ENCODE results near the gene SPRR4.

DNA sequence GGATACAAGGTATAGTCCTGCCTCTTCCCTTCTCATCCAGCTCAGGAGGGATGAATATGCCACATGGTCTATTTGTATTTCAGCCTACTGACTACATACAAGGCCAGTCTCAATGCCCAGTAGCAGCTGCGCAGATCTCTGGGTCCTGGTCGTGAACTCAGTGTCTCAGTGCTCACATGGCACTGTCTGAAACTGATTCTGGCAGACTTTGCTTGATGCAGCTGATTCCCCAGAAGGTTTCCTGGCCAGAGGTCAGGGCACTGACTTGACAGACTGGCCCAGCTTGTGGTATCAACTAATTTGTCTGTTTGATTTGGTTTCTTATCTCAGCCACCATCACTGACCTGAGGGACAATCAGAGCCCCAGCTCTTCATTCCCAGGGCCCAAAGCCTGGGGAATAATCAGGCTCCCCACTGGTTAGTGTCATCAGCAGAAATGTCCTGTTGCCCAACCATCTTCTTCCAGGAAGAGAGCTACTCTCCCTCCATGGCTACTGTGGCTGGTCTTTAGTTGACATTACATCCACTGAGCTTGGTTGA lies 7.5 kb upstream of the SPRR4 start:
- TF ChIP-seq EZH2 (IDR thresholded peaks at IDR 0.05; ENCODE audit: borderline replicate concordance, low read depth, low read length, severe bottlenecking) (no peak), POLR2A (IDR thresholded peaks at IDR 0.05; ENCODE audit: low read depth, low read length) (no peak), POLR2AphosphoS5 (IDR thresholded peaks at IDR 0.05; ENCODE audit: insufficient read depth, low read depth, low read length) (no peak)
- TF ChIP-seq, protein P1, sequence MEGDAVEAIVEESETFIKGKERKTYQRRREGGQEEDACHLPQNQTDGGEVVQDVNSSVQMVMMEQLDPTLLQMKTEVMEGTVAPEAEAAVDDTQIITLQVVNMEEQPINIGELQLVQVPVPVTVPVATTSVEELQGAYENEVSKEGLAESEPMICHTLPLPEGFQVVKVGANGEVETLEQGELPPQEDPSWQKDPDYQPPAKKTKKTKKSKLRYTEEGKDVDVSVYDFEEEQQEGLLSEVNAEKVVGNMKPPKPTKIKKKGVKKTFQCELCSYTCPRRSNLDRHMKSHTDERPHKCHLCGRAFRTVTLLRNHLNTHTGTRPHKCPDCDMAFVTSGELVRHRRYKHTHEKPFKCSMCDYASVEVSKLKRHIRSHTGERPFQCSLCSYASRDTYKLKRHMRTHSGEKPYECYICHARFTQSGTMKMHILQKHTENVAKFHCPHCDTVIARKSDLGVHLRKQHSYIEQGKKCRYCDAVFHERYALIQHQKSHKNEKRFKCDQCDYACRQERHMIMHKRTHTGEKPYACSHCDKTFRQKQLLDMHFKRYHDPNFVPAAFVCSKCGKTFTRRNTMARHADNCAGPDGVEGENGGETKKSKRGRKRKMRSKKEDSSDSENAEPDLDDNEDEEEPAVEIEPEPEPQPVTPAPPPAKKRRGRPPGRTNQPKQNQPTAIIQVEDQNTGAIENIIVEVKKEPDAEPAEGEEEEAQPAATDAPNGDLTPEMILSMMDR (IDR thresholded peaks at IDR 0.05; ENCODE audit: extremely low read depth in 1 of 2, insufficient read depth in 1 of 2, low read depth in 1 of 2, low read length in 2 of 2) = no peak
